Activated T-helper 1 cell treated with anti-CD3 and anti-CD28 coated beads, Interleukin-2, amount 50 U/mL, for 16 hours (primary cell): ENCODE results near the gene KCNG2.
"Not testable (repeated sequence)": the region's sequence is repeated elsewhere in the genome, so short reads cannot be mapped to it uniquely, and the experiment has no call there.

Experiments
- DNase-seq, 2 donors: peaks; one replicate each; pipeline ENCODE4 v3.0.0-alpha.2; 2020; ENCODE audit warnings: low read depth in 1 of 2, low spot score in 1 of 2

Gene KCNG2, protein sequence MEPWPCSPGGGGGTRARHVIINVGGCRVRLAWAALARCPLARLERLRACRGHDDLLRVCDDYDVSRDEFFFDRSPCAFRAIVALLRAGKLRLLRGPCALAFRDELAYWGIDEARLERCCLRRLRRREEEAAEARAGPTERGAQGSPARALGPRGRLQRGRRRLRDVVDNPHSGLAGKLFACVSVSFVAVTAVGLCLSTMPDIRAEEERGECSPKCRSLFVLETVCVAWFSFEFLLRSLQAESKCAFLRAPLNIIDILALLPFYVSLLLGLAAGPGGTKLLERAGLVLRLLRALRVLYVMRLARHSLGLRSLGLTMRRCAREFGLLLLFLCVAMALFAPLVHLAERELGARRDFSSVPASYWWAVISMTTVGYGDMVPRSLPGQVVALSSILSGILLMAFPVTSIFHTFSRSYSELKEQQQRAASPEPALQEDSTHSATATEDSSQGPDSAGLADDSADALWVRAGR

GRCh38 chr18:79797518-79798345 lies at the start of gene KCNG2:
Gene KCNG2, plus strand, starts transcription at chr18:79797938. Its CDS starts 65,730 bp downstream, at chr18:79863668.
- DNase-seq: no peak

- no peak for DNase-seq
Measured at GRCh38 chr18:79748321-79749180, 49.2 kb upstream of the KCNG2 start.

- DNase-seq: no peak
Measured at GRCh38 chr18:79749251-79750191, 48.2 kb upstream of the KCNG2 start.

DNA sequence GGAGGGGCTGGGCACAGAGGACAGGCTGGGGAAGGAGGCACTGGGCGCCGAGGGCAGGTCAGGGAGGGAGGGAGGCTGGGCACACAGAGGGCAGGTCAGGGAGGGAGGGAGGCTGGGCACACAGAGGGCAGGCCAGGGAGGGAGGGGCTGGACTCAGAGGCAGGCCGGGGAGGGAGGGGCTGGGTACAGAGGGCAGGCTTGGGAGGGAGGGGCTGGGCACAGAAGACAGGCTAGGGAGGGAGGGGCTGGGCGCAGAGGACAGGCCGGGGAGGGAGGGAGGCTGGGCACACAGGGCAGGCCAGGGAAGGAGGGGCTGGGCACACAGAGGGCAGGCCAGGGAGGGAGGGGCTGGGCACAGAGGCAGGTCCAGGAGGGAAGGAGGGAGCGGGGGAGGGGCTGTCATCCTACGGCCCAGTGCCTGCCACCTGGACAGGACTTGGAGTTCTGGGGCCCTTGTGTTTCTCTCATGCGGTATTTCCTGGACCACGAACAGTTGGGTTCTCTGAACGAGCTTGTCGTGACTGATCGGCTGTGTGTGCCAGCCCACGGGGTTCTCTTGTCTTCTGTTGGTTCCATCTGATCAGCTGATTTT lies 46.7 kb upstream of the KCNG2 start:
- DNase-seq: no peak

GRCh38 chr18:79751918-79752578 lies 45.7 kb upstream of the KCNG2 start:
- DNase-seq: not testable (repeated sequence)

GRCh38 chr18:79752946-79753345 lies 44.8 kb upstream of the KCNG2 start:
- not testable (repeated sequence) for DNase-seq

DNA sequence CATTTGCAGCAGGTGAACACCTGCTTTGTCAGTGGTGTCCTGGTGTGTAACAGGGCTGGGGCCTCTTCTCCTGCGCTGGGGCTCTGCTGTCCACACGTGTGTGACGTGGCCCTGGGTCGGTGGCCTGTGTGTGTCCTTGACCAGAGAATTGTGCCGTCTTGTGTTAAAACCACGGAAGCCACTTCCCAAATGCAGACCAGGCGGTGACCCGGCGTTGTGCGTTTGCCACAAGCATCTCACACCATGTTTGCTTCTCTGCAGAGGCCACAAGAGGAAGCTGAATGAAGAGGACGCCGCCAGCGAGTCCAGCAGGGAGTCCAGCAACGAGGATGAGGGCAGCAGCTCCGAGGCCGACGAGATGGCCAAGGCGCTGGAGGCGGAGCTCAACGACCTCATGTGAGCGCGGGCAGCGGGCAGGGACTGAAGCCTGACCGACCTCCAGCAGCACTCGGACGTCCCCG lies 44.3 kb upstream of the KCNG2 start:
- DNase-seq: no peak

DNA sequence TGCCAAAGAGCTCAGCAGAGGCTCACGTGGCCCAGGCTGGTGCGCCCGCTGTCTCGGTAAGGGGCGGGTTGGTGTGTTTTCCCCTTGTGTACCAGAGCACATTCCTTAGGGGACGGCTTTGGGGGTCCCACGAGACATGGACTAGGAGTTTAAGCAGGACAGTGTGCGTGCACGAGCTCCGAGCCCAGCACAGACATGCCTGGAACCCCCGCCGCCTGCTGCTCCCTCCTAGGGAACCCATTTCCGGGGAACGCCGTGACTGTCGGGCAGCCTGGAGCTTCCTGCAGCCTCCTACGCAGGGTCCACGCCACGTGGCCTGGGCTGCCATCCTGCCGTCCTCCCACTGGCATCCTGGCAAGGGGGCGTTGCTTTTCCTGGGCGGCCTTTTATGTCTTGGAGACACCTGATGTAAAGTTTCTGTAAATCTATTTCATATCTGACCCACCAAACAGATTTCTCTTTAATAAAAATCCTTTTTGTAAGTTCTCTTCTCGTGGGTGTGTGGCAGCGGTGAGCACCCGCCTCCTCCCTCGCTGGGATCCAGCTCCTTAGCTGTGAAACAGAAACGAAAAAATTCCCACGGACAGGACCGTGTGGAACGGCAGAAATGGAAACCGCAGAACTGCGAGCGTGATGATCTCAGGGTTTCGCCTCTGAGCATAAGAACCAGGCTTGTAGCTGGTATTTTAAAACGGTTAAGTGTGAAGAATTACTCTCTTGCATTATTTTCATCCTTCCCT lies 43.5 kb upstream of the KCNG2 start:
- DNase-seq: no peak

GRCh38 chr18:79754831-79755351 lies 42.8 kb upstream of the KCNG2 start:
- DNase-seq: no peak

DNA sequence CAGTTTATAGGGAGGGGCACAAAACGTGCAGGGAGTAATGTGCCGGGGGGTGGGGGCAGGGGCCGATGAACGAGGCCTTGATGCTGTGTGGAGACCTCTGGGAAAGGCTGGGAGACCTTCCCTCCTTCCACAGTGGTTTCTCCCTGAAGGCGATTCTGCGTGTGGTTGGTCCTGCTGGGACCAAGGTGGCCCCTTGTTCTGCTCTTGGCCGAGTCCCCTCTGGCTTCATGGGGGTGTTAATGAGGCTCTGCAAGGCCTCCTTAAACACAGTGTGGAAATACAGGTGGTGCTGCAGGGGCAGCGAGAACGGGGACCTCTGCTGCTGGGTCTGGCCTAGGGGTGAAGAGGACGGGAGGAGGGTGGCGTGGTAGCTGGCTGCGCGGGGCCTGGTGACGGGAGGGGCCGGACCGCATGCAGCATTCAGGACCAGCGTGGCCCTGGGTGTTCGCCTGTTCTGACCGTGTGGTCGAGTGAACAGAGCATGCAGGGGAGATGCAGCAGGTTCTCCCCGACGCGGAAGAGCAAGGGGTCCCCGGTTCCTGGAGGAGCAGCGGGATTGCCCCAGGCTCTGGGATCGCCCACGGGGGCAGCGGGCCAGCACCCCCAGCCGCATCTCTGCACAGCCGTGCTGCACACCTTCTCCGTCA lies 42.1 kb upstream of the KCNG2 start:
- no peak for DNase-seq

DNA sequence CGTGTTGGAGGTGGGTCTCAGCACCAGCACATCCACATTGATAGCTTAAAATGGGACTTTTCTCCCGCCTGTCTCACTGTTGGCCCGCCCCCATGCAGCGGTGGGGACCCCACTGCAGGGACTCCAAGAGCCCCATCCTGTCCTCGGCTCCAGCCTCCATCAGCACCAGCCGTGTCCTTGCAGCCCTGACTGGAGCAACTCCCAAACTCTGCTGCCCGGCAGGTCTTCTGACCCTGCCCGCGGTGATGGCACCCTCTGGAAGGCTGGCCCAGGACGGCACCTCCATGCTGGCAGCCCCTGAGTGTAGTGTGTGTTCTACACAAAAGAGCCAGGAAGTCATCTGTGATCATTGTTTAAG lies 41.6 kb upstream of the KCNG2 start:
- no peak for DNase-seq

DNA sequence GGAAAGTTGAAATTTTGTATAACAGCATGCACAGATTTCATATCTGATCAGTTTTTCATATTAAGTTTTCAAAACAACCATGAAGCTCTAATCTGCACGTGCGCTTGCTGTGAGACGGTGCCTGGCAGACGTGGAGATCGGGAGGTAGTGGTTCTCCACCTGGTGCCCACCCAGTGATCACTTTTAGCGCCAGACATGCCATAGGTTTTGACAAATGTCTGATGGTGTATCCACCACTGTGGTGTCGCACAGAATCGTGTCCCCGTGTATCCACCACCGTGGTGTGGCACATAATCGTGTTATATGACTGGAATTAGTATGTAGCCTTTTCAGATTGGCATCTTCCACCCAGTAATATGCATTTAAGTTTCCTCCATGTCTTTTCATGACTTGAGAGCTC lies 40.9 kb upstream of the KCNG2 start:
- no peak for DNase-seq

DNA sequence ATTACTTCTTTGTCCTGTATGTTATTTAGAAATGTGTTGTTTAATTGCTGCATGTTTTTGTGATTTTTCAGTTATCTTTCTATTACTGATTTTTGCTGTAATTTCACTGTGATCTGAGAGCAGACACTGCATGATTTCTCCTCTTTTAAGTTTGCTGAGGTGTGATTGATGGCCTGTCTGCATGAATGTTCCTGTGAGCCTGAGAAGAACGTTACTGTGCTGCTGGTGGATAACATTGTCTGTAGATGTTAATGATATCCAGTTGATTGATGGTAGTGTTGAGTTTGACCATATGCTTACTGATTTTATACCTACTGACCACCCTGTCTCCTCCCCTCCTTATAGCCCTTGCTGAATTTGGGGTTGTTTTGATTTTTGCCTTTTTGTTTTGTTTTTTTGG lies 37.4 kb upstream of the KCNG2 start:
- DNase-seq: no peak

GRCh38 chr18:79760881-79761280 lies 36.9 kb upstream of the KCNG2 start:
- DNase-seq: no peak

GRCh38 chr18:79763407-79763806 lies 34.3 kb upstream of the KCNG2 start:
- DNase-seq: no peak

- DNase-seq: no peak
Measured at GRCh38 chr18:79764131-79764530, 33.6 kb upstream of the KCNG2 start.

DNA sequence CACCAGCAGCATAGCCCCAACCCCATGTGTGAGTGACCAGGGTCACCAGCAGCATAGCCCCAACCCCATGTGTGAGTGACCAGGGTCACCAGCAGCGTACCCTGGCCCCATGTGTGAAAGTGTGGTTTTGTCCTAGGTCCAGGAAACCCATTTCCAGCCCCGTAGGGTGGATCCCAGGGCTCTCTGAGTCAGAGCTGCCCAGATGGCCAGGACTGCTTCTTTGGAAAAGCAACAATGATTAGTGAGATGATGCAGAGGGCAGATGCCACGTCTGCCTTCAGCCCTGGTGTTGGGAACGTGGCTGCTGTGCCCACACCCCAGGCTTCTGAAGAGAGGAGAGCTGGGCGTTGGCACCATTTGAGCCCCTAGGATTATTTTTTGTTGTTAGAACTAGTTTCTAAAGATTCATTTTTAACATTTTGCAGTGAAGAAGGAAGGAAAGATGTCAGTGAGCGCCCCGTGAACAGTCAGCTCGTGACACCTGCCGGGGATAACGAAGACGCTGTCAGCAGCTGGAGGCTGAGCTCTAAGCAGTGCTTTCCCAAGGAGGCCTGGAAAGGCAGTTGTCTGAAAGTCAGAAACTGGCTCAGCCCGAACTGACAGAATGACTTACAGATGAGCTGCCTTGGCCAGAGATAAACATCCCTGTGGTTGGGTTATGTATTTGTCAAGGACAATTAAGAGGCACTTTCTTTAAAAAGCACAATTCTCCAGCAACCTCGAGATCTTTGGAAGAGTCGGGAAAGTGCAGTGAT lies 32.1 kb upstream of the KCNG2 start:
- no peak for DNase-seq
